Heart left ventricle (tissue), 16 donors: ENCODE data around the gene LAIR2. TPM values are rescaled to one million over a fixed set of nuclear protein-coding genes. Genes with fewer than 3 reads are reported as not detected.

Source experiments
- ATAC-seq, 4 donors: fragments of 200-7000 bp; cut with Tn5 transposase; one replicate each; pipeline ENCODE4 v1.9.1; 2020 to 2022; ENCODE audit warnings: moderate library complexity in 4 of 4, mild to moderate bottlenecking in 3 of 4, moderate number of reproducible peaks in 1 of 4
- DNase-seq, 5 donors: peaks; one replicate each; pipeline ENCODE4 v3.0.0-alpha.2; 2020
- H3K27ac ChIP-seq, 12 donors: fragments of 200-600 bp; sonication (generic) in 4 of 12; one replicate each; pipeline versions ENCODE4 v1.5.0 to v1.8.0; 2016 to 2022; ENCODE audit warnings: mild to moderate bottlenecking in 2 of 12
- H3K27me3 ChIP-seq, 9 donors: fragments of 200-600 bp; sonication (generic) in 2 of 9; one replicate each; pipeline versions ENCODE4 v1.5.1 to v1.8.0; 2016 to 2022; ENCODE audit warnings: mild to moderate bottlenecking in 3 of 9
- H3K36me3 ChIP-seq, 9 donors: fragments of 200-600 bp; sonication (generic) in 2 of 9; one replicate each; pipeline versions ENCODE4 v1.5.0 to v1.8.0; 2018 to 2022; ENCODE audit warnings: mild to moderate bottlenecking in 2 of 9
- H3K4me1 ChIP-seq, 12 donors: fragments of 200-600 bp; sonication (generic) in 4 of 12; one replicate each; pipeline versions ENCODE4 v1.5.0 to v1.8.0; 2016 to 2022; ENCODE audit warnings: mild to moderate bottlenecking in 3 of 12
- H3K4me3 ChIP-seq, 12 donors: fragments of 200-600 bp; sonication (generic) in 4 of 12; one replicate each; pipeline versions ENCODE4 v1.5.0 to v1.8.0; 2017 to 2022; ENCODE audit warnings: mild to moderate bottlenecking in 9 of 12, moderate library complexity in 4 of 12
- H3K9me3 ChIP-seq, 12 donors: fragments of 200-600 bp; sonication (generic) in 4 of 12; one replicate each; pipeline versions ENCODE4 v1.5.0 to v1.8.0; 2016 to 2022; ENCODE audit warnings: mild to moderate bottlenecking in 1 of 12
- POLR2A ChIP-seq, 2 donors: fragments of 450-650 bp; IDR thresholded peaks; one replicate each; pipeline ENCODE4 v1.6.1; 2017; ENCODE audit warnings: antibody characterized with exemption in 2 of 2, mild to moderate bottlenecking in 2 of 2, moderate library complexity in 2 of 2
- WGBS, 4 donors: extraction: QIAGEN DNeasy Blood & Tissue Kit in 2 of 4; methylation state at CpG; one replicate each; pipeline versions ENCODE4 v1.1.5 to v1.1.7; 2013 to 2018; 5-methylcytosine and 5-hydroxymethylcytosine counted together
- intact Hi-C, 10 donors: fragments of 100-400 bp; cut with DNase I; formaldehyde crosslinking; loops; one replicate each; pipeline versions ENCODE4 v1.11.1 to v1.14.2; 2022
- polyA plus RNA-seq, 2 donors: library from polyadenylated mRNA; stranded (reverse); fragments of 200-250 nt; gene quantifications; one replicate each; pipeline ENCODE4 v1.2.3, GENCODE V29; 2013
- total RNA-seq, 9 donors: library from RNA; depleted of rRNA in 2 of 9; stranded (reverse); fragments of >200 nt in 2 of 9; fragmentation: NEBNext Ultra II Directional in 3 of 9; extraction: Animal tissue kit (Norgen Biotek cat#: 25700) in 3 of 9; gene quantifications; one replicate each; pipeline versions ENCODE4 v1.1.0 to v1.2.4, GENCODE V29; 2016 to 2023
- TF ChIP-seq, protein P1 (sequence below), 12 donors: fragments of 200-600 bp; sonication (generic) in 4 of 12; IDR thresholded peaks; one replicate each; pipeline versions ENCODE4 v1.5.0 to v1.8.0; 2018 to 2022; ENCODE audit warnings: antibody characterized with exemption in 12 of 12, mild to moderate bottlenecking in 5 of 12
- donor health status: ischemic (EF 13 %, LVEDD 7.1; RV severe dilation, severe dysfunction).
- donor health status: healthy with polysubstance abuse.
- donor health status: DM: no; HTN: yes; CAD: no.
- donor health status: DM: no; HTN: no; CAD: no.
- donor health status: ischemic (EF 25% LVEDD 6.9; RV normal size, moderate dysfunction).
- donor health status: ischemic (EF 25% LVEDD 5.7; RV mildly dilated, moderate dysfunction).
- donor health status: healthy.
- donor health status: DM: yes; HTN: yes; CAD: no.
- donor health status: ischemic (EF 35%, LVEDD 5.7; RV mildly dilated, moderate dysfunction).
- donor health status: nonischemic (EF 11% LVEDD 7.7; RV severe dilation, severe dysfunction).
- donor health status: DM: yes; HTN: yes; CAD: no.
- donor health status: PGD.
- donor health status: ischemic (EF 29% LVEDD 5.4; RV normal size, mild dysfunction).
- donor health status: nonischemic (EF 23%, LVEDD 6.1; RV moderate dilation, normal function).

LAIR2 gene
- total and polyA plus RNA-seq, 11 donors, result 2.4 TPM; not detected in 10

DNA sequence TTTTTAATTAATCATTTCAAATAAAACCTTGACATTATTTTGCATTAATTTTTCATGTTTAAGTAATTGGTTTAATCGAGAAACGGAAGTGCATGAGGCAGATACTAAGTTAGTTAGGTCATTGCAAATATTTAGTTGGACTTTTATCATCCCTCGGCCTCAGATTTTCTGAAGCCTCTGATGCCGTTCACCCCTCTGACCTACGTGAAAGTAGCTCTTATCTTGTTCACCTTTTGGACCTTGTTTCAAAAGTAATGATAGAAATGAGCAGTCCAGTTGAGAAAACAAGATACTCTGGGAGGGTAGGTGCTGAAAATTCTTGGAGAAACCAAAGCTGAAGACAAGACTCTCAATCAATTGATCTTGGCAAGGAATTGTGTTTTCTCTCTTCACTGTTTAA, 23.0 kb downstream of the LAIR2 start:
- no peak for TF ChIP-seq POLR2A (IDR thresholded peaks at IDR 0.05)
- TF ChIP-seq, protein P1, sequence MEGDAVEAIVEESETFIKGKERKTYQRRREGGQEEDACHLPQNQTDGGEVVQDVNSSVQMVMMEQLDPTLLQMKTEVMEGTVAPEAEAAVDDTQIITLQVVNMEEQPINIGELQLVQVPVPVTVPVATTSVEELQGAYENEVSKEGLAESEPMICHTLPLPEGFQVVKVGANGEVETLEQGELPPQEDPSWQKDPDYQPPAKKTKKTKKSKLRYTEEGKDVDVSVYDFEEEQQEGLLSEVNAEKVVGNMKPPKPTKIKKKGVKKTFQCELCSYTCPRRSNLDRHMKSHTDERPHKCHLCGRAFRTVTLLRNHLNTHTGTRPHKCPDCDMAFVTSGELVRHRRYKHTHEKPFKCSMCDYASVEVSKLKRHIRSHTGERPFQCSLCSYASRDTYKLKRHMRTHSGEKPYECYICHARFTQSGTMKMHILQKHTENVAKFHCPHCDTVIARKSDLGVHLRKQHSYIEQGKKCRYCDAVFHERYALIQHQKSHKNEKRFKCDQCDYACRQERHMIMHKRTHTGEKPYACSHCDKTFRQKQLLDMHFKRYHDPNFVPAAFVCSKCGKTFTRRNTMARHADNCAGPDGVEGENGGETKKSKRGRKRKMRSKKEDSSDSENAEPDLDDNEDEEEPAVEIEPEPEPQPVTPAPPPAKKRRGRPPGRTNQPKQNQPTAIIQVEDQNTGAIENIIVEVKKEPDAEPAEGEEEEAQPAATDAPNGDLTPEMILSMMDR (IDR thresholded peaks at IDR 0.05), result no peak
- H3K27me3 ChIP-seq, result peaks cover 0 to 24% (median 0%) of the 10 kb centered on the region in 9 donors
- H3K9me3 ChIP-seq, result no peaks in the 10 kb centered on the region
- no peaks in the 10 kb centered on the region for H3K36me3 ChIP-seq
- intact Hi-C loops, result no loop called here
- 73 to 80% (median 76%) methylated on average over 5 of the region's 5 CpGs for WGBS, 4 donors
- no peak for ATAC-seq
- no peak overlapping the region for H3K27ac ChIP-seq
- H3K4me3 ChIP-seq, result no peak overlapping the region
- peaks cover 0 to 20% (median 0%) of the 10 kb centered on the region in 12 donors for H3K4me1 ChIP-seq
- DNase-seq, result no peak

DNA sequence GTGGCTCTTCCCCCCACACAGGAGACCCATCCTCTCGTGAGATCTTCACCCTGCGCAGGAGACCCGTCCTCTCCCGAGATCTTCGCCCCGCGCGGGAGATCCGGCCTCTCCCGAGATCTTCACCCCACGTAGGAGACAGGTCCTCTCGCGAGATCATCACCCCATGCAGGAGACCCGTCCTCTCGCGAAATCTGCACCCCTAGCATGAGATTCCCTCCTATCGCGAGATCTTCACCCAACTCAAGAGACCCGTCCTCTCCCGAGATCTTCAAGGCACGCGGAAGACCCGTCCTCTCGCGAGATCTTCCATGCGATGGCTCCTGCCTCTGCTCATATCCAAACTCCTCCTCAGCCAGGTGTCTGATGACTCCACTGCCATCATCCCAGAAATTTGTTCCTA, 24.3 kb downstream of the LAIR2 start:
- Histone ChIP-seq H3K4me1 (peaks cover 0 to 10% (median 0%) of the 10 kb centered on the region in 12 donors), H3K27ac (no peak overlapping the region), H3K27me3 (peaks cover 0 to 28% (median 0%) of the 10 kb centered on the region in 9 donors), H3K4me3 (no peak overlapping the region), H3K36me3 (no peaks in the 10 kb centered on the region), H3K9me3 (no peaks in the 10 kb centered on the region)
- no peak for DNase-seq
- no peak for TF ChIP-seq POLR2A (IDR thresholded peaks at IDR 0.05)
- TF ChIP-seq, protein P1 (IDR thresholded peaks at IDR 0.05), result no peak
- intact Hi-C loops, result no loop called here
- WGBS, 4 donors, result 82 to 94% (median 91%) methylated on average over 26 of the region's 26 CpGs
- ATAC-seq, result no peak

DNA sequence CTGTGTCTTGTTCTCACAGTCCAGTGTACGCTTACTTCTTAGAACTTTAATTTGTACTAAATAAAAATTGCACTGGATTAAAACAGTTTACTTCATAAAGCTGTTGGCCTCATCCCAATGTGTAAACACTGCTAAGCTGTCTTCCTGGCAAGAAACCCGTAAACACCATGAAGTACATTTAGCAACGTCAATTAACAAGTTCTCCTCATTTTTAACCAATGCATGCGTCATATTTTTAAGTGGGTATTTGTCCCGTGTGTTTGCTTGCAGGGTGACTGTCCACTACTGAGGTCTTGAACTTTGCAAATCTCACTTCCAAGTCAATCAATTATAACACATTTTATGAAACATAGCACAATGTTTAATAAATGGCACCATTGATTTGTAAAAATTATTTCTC, 28.2 kb downstream of the LAIR2 start:
- ATAC-seq (no peak), DNase-seq (no peak)
- TF ChIP-seq, protein P1 (IDR thresholded peaks at IDR 0.05), result no peak
- TF ChIP-seq POLR2A (IDR thresholded peaks at IDR 0.05), result no peak
- H3K4me3 ChIP-seq, result no peak overlapping the region
- H3K36me3 ChIP-seq, result no peaks in the 10 kb centered on the region
- 77 to 86% (median 80%) methylated on average over 5 of the region's 5 CpGs for WGBS, 4 donors
- no peaks in the 10 kb centered on the region for H3K4me1 ChIP-seq
- no peaks in the 10 kb centered on the region for H3K9me3 ChIP-seq
- H3K27me3 ChIP-seq, result peaks cover 0 to 31% (median 7%) of the 10 kb centered on the region in 9 donors
- intact Hi-C loops, result no loop called here
- no peak overlapping the region for H3K27ac ChIP-seq

DNA sequence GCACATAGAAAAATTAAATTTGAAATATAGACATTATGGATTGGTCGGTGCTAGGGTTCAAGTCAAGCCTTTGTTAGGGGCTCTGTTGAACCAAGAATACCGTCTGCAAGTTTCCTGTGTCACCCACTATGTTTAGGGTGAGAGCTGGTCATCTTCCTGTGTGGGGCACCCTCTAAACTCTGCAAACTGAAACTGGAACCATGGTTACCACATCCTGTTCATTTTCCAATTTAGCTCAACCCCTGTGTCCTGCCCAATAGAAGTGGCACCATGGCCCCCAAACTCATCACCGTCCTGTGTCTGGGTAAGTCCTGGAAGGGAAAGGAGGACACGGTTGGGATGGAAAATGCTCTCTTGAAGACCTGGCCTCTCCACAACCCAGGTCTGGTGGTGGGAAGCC, 29.9 kb downstream of the LAIR2 start:
- Histone ChIP-seq H3K27ac (no peak overlapping the region), H3K36me3 (no peaks in the 10 kb centered on the region), H3K4me1 (no peaks in the 10 kb centered on the region), H3K9me3 (no peaks in the 10 kb centered on the region), H3K27me3 (peaks cover 0 to 41% (median 7%) of the 10 kb centered on the region in 9 donors), H3K4me3 (peak overlapping the region in 1 of 12 donors; percentile 5)
- no peak for TF ChIP-seq POLR2A (IDR thresholded peaks at IDR 0.05)
- TF ChIP-seq, protein P1 (IDR thresholded peaks at IDR 0.05), result no peak
- 70 to 76% (median 70%) methylated on average over 4 of the region's 4 CpGs for WGBS, 4 donors
- intact Hi-C loops, result no loop called here
- ATAC-seq (no peak), DNase-seq (no peak)
